ENCODE results near the gene PSIP1. TPM values are rescaled to one million over a fixed set of nuclear protein-coding genes. Genes with fewer than 3 reads are reported as not detected.

PSIP1 gene
- total RNA-seq (ENCODE audit: low replicate concordance), result 13.2 and 25.3 TPM in 2 replicates

GRCh38 chr9:15510789-15511575, at the start of gene PSIP1:
Gene PSIP1, minus strand, starts transcription at chr9:15510970. Its CDS starts 782 bp downstream, at chr9:15510188.

DNA sequence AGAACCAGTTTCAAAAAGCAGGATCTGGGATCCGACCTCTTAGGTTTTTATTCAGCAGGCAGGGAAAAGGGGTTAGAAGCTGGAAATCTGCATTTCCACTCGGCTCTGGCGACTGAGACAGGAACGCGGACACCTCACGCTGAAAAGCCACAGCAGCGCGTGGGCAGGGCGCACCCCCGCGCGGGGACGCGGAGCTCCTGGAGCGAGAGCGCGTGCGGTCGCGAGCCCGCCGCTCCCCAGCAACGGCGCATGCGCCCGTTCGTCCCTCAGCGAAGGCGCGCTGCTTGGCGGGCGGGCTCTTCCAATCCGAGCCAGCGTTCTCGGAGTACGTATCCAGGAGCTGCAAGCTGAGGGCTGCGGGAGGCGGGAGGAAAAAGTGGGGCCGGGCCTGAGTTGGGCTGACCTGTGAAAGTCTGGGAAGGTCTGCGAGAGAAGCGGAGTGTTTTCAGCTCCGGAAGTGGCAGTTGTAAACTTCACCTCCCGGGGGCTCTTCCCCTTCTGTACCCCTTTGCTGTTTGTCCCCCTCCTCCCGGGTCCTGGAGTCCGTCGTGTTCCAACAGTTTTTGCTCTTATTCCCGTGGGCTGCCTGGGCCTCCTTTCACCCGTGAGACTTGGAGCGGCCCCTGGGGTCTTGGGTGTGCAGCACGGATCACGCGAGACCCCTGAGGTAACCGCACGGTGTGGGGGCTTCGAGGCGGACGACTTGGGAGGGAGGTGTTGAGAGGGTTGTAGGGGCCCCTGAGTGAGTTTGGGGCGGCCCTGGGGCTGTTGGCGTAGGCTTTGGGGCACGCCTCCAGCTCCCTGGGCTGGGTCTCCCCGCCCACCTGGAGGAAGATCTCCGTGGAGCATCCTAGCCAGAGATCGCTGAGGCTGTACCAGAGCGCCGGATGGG, 42.1 kb upstream of the PSIP1 start, which contains the start of gene CCDC171:
TSS of gene CCDC171 (plus strand) at position 408 of the 892 bp plus-strand sequence. CDS start 11,046 bp downstream, outside the sequence.

GRCh38 chr9:15422372-15423230, 88.2 kb downstream of the PSIP1 start, which contains the start of gene SNAPC3:
Gene SNAPC3, plus strand, starts transcription at chr9:15422876. Its CDS starts 4 bp downstream, at chr9:15422880.

Other genes with a start within 250 kb of the PSIP1 start
- gene TTC39B, start 203.8 kb downstream of the PSIP1 start, total RNA-seq (ENCODE audit: low replicate concordance), result 6.1 and 8.0 TPM in 2 replicates
- gene SNAPC3, start 88.1 kb downstream of the PSIP1 start, total RNA-seq (ENCODE audit: low replicate concordance), result 28.5 and 36.6 TPM in 2 replicates
- 1.7 and 3.6 TPM in 2 replicates for gene CCDC171, start 42.1 kb upstream of the PSIP1 start, total RNA-seq (ENCODE audit: low replicate concordance)